Measurements from ENCODE around the gene LRP2.
"Not testable (repeated sequence)": the region's sequence is repeated elsewhere in the genome, so short reads cannot be mapped to it uniquely, and the experiment has no call there.

The LRP2 gene

DNA sequence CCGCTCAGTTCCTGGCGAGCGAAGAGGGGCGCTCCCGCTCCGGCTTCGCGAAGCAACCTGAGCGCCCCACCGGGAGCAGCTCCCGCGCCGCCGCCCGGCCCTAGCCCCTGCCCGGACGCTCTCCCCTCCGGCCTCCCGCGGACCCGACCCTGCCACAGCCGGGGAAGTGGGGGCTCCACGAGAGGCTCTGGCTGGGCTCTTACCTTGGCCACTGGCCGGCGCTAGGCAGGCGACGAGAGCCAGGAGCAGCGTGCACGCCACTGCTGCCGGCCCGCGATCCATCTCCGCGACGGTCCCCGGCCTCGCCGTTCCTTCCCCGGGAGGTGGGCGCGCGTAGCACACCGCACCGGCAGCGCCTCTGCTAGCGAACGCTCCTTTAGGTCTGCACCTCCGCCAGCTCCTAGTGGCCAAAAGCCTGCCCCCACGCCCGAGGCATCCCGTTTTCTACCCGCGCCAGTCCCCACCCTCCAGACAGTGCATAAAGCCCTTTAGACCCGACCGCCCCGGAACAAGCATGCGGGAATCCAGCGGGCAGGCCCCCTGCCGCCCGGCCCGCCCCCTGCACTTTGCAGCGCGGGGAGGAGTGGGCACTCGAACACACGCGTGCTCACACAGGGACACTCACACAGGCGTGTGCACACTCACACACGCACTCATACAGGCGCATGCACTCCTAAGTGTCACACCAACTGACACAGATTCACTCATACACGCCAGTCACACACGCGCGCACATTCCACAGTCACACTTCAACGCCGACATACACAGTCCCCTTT lies at the start of gene LRP2:
Gene LRP2, minus strand, starts transcription at position 417 of the 776 bp plus-strand sequence. Its CDS starts 135 bp downstream, at position 282.
- DNase-seq = peak in 1 of 2 experiments; percentile 38

DNA sequence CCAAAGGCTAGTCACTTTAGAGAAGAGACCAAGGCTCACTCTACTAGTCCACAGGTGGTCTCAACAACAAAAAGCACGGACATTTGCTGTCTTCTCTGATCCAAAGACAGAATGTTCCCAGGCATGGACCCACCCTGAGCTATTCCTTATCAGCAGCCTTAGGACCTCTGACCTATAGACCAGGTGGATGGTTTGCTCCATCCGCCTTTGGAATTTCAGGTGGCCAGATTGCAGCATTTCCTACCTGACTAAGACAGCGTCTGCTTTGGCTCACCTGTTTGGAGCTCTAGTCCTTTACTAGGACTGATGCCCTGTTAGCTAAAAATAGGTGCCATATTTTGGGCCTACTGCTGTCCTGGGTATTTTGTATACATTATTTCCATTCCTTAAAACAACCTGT lies 44.6 kb upstream of the LRP2 start:
- DNase-seq = no peak

DNA sequence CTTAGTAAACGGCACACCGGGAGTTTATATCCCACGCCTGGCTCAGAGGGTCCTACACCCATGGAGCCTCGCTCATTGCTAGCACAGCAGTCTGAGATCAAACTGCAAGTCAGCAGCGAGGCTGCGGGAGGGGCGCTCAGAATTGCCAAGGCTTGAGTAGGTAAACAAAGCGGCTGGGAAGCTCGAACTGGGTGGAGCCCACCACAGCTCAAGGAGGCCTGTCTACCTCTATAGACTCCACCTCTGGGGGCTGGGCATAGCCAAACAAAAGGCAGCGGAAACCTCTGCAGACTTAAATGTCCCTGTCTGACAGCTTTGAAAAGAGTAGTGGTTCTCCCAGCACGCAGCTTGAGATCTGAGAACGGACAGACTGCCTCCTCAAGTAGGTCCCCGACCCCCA lies 37.2 kb upstream of the LRP2 start:
- DNase-seq = not testable (repeated sequence)

GRCh38 chr2:169397697-169398096 lies 35.4 kb upstream of the LRP2 start:
- DNase-seq = peak; percentile 23 to 27

DNA sequence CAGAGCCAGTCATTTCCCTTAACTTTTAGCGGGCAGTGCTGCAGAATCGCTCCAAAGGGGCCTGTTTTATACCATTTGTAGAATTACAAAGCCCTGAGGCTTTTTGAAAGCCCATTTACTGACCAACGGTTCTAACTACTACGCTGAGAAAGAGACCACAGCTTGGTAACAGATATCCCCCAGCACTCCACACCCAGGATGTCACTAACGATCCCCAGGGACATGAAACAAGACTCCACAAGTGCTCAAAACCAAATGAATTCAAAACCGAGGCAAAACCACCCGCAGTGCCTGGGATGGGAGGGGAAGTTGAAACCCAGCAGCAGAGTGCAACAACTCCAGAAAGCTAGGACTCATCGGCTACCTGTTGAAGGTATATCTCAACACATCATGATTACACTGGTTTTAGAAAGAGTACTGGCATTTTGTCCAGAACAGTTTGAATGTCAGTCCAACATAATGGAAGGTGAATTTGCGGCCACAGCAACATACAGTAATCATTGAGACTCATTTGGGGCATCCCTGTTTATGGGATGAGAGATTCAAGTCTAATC lies 33.6 kb upstream of the LRP2 start:
- no peak for DNase-seq

GRCh38 chr2:169393068-169393590 lies 30.8 kb upstream of the LRP2 start:
- no peak for DNase-seq

DNA sequence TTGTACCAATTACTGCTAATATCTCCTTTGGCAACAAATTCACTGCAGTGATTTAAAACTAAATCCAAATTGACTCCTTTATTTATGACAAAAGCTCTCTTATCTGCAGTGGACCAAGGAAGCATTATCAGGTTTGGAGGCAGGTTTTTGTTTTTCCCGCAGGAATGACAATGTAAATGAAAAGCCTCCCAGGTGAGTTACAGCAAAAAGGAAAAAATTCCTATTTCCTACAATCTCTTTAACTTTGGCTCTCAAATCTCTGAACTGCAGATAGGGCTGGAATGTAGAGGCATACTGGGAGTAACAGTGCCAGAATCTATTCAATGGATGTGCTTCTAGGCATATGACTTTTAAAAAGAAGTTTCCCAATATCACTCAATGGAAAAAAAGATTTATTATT lies 28.9 kb upstream of the LRP2 start:
- no peak for DNase-seq

GRCh38 chr2:169388161-169388560 lies 25.8 kb upstream of the LRP2 start:
- no peak for DNase-seq

DNA sequence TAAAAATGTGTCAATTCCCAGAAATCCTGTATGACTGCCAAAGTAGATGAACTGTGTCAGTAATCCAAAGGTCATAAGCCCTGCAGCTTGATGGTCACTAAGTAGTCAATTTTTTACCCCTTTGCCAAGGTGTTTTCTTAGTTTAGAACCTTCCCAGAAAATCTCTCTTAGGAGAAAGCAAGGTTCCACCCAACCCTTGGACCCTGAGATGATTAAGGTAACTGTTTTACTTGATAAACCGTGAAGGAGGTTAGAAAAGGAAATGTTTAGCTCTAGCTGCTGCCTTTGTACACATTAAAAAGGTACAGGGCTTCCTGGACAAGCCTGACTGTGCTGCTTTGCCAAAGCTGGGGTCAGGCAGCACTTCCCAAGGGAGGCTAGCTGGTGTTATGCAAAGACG lies 24.4 kb upstream of the LRP2 start:
- no peak for DNase-seq

- no peak for DNase-seq
Measured at GRCh38 chr2:169384816-169385215, 22.5 kb upstream of the LRP2 start.

DNA sequence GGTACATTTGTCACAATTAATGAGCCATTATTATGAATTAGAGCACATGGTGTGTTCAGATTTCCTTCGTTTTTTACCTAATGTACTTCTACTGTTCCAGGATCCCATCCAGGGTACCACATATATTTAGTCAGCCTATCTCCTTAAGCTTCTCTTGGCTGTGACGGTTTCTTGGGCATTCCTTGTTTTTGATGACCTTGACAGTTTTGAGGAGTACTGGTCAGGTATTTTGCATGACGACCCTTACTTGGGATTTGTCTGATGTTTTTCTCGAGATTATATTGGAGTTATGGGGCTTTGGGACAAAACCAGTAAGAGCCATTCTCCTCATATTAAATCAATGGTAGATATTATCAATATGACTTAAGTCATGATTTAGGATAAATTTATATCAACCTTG lies 10.2 kb upstream of the LRP2 start:
- DNase-seq = no peak

DNA sequence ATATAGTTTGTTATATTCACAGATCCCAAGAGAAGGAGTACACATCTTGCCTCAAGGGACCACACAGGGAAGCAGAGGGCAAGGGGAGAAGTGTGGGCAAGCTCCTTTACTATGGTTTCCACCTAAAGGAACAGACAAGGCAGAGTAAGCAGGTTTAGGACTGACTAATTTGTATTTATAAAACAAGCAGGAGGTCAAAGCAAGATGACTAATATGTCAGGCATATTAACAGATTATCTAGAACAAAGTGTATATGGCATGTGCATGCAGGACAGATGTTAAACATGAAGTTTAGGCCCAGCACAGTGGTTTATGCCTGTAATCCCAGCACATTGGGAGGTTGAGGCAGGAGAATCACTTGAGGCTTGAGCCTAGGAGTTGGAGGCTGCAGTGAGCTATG lies 3.7 kb upstream of the LRP2 start:
- DNase-seq = no peak

- DNase-seq = peak in 1 of 2 experiments; percentile 16
Measured at GRCh38 chr2:169365029-169365480, 2.7 kb upstream of the LRP2 start.

- DNase-seq = peak in 1 of 2 experiments; percentile 45
Measured at GRCh38 chr2:169363560-169364150, 1.3 kb upstream of the LRP2 start.

- peak in 1 of 2 experiments; percentile 45 for DNase-seq
Measured at GRCh38 chr2:169362894-169363559, 693 bp upstream of the LRP2 start.

- no peak for DNase-seq
Measured at GRCh38 chr2:169361706-169362117, 622 bp downstream of the LRP2 start.

GRCh38 chr2:169360984-169361705 lies 1.2 kb downstream of the LRP2 start:
- no peak for DNase-seq

DNA sequence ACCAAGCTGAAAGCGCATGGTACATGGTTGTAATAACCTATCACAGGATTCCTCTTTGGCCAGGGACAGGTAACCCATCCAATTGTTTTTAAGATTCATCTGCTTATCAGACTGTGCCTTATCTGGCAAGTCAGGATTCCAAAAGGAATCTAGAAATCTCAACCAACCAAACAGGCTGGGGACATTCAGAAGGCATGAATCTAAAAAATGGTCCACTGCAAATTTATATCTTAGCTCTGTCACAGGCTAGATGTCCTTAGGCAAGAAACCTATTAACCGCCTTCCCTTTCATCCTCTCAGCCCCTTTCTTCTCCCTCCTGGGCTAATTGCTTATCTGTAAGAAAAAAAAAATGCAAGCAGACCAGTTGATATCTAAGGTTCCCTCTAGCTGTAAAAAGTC lies 4.3 kb downstream of the LRP2 start:
- DNase-seq = no peak

DNA sequence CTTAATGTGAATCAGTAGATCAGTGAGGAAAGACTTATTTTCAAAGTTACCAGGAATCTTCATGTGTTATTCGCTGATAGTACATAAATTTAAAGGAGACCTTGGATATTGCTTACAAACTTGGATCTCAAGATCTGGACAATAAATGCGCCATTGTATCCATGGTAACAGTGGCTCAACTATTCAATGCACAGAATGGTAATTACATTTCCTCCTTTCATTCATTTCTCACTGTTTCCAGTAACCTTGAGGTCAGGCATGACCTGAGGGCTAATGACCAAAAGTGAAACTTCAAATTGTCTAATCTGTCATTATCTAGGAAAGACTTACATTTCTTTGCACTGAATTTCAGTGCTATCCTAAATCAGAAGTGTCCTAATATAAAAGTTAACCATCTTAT lies 8.1 kb downstream of the LRP2 start:
- no peak for DNase-seq

- no peak for DNase-seq
Measured at GRCh38 chr2:169351725-169352124, 10.6 kb downstream of the LRP2 start.

GRCh38 chr2:169349535-169349934 lies 12.8 kb downstream of the LRP2 start:
- no peak for DNase-seq

DNA sequence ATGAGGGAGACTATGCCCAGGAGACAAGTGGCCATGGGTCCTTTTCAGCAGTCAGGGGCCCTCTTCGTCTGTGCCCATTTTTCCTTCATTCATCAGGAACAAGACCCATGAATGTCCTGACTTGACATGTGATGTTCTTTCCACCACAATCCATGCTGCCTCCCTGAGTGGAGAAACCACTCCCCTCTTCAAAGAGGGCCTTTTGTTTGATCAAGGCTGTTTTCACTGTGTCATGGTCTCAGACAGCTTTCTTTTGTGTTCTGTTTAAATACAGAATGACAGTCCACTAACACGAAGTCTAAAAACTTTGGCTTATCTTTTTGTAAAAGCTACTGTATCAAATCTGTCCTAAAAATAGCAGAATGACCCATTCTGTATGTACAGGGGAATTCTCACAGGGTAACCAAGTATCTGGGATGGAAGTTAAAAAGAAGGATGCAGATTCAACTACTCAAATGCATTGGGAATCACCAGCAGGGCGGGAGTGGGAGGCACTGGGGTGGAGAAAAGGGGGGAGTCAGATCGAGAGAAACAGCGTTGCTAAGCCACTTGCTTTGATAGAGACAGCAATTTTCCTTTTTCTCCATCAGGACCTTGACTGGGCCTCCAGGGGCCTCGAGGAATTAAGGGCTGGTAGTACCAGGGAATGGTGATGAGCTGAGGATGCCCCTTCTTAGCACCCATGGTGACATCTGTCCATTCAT lies 13.9 kb downstream of the LRP2 start:
- DNase-seq = no peak

All from Kasumi-1 (cell line).